KMS-11 (cell line): Measurements from ENCODE around the gene DMRTC1.
"Not testable (repeated sequence)": the region's sequence is repeated elsewhere in the genome, so short reads cannot be mapped to it uniquely, and the experiment has no call there.

ENCODE experiments used
- H2AFZ ChIP-seq: fragments of 200-600 bp; sonication (generic); 2 replicates; pipeline ENCODE4 v1.6.1; 2016; ENCODE audit warnings: antibody characterized with exemption, mixed run types, low read depth
- H3K27ac ChIP-seq: fragments of 200-600 bp; sonication (generic); 2 replicates; pipeline ENCODE4 v1.6.1; 2016; ENCODE audit warnings: mild to moderate bottlenecking, mixed run types
- H3K27me3 ChIP-seq: fragments of 200-600 bp; sonication (generic); 2 replicates; pipeline ENCODE4 v1.6.1; 2017; ENCODE audit warnings: mild to moderate bottlenecking, low read depth, mixed run types, moderate library complexity; ENCODE audit not compliant: insufficient read depth
- H3K36me3 ChIP-seq: fragments of 200-600 bp; sonication (generic); 2 replicates; pipeline ENCODE4 v1.6.1; 2017; ENCODE audit warnings: mild to moderate bottlenecking, mixed run types; ENCODE audit not compliant: insufficient read depth
- H3K4me1 ChIP-seq: fragments of 200-600 bp; sonication (generic); 2 replicates; pipeline ENCODE4 v1.6.1; 2016; ENCODE audit warnings: mild to moderate bottlenecking, low read depth, mixed run types; ENCODE audit not compliant: poor library complexity, severe bottlenecking
- H3K4me2 ChIP-seq: fragments of 200-600 bp; sonication (generic); 2 replicates; pipeline ENCODE4 v1.7.0; 2016; ENCODE audit warnings: mild to moderate bottlenecking, mixed run types
- H3K4me3 ChIP-seq: fragments of 200-600 bp; sonication (generic); IDR thresholded peaks from 2 replicates; pipeline ENCODE4 v1.6.1; 2017; ENCODE audit warnings: low read depth, low read length, mixed read lengths; ENCODE audit not compliant: insufficient read depth
- H3K79me2 ChIP-seq: fragments of 200-600 bp; sonication (generic); 2 replicates; pipeline ENCODE4 v1.6.1; 2016; ENCODE audit warnings: low read depth, mixed run types; ENCODE audit not compliant: insufficient read depth
- H3K9ac ChIP-seq: fragments of 200-600 bp; sonication (generic); 2 replicates; pipeline ENCODE4 v1.6.1; 2016; ENCODE audit warnings: mild to moderate bottlenecking, mixed run types
- H4K20me1 ChIP-seq: fragments of 200-600 bp; sonication (generic); 2 replicates; pipeline ENCODE4 v1.6.1; 2016; ENCODE audit warnings: mild to moderate bottlenecking, mixed run types; ENCODE audit not compliant: insufficient read depth

Gene DMRTC1, protein sequence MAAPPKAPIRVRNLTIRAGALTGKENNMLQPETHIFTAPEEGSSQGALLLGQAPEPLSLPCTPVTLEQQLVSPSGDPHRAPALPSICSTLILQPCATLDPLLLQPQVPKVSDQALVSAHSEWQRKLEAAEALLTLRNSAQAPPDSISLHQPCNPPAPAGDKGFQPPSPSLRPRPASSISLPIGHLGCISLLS

DNA sequence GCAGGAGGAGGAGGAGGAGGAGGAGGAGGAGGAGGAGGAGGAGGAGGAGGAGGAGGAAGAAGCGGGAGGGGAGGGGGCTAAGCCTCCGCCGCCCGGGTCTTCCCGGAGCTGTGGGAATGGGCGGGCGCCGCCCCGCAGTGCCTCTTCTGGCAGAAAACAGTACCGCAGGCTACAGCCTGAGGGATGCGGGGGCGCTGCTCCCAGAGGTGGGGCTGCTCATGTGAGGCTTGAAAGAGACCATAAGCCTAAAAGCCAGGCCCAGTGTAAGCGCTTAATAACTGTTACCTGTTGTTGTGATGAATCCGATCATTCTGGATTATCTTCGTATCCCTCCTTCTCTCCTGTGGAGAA is at the start of gene DMRTC1:
TSS of gene DMRTC1 (minus strand) at position 19 of the 351 bp plus-strand sequence. CDS start 68,143 bp downstream, outside the sequence.
- H2AFZ ChIP-seq, H3K4me1 ChIP-seq, H3K27ac ChIP-seq, H3K4me2 ChIP-seq, H3K9ac ChIP-seq, H3K79me2 ChIP-seq, H3K4me3 ChIP-seq, H4K20me1 ChIP-seq, H3K36me3 ChIP-seq, H3K27me3 ChIP-seq: not testable (repeated sequence)

DNA sequence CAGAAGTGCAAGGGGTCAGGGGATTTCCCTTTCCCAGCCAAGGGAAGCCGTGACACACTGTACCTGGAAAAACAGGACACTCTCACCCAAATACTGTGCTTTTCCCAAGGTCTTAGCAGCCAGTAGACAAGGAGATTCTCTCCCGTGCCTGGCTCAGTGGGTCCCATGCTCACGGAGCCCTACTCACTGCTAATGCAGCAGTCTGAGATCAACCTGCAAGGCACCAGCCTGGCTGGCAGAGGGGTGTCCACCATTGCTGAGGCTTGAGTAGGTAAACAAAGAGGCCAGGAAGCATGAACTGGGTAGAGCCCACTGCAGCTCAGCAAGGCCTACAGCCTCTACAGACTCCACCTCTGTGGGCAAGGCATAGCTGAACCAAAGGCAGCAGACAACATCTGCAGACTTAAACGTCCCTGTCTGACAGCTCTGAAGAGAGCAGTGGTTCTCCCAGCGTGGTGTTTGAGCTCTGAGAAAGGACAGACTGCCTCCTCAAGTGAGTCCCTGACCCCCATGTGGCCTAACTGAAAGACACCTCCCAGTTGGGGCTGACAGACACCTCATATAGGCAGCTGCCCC is 37.3 kb upstream of the DMRTC1 start:
- not testable (repeated sequence) for H3K4me2 ChIP-seq, H3K4me1 ChIP-seq, H3K4me3 ChIP-seq, H3K27me3 ChIP-seq, H2AFZ ChIP-seq, H3K79me2 ChIP-seq, H3K9ac ChIP-seq, H3K36me3 ChIP-seq, H3K27ac ChIP-seq, H4K20me1 ChIP-seq

DNA sequence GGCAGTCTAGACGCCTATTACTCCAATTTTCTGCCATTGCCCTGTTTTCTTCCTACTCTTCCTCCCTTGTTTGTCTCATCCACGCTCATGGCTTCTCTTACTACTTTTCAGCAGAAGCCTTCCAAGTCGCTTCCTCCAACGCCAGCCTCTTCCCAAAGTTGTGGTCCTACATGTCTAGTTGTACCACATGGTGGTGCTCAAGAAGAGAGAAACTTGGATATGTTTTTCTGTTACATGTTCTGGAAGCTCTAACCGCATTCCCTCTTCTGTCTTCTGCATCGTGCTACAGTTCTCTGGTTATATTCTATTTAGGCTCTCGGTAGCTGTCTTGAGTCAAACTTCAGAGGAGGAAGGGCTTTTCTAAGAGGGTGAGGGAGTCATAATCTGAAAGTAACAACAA is 31.2 kb upstream of the DMRTC1 start:
- H3K4me1 ChIP-seq, H3K4me2 ChIP-seq, H3K27ac ChIP-seq, H3K27me3 ChIP-seq, H3K79me2 ChIP-seq, H3K9ac ChIP-seq, H3K36me3 ChIP-seq, H4K20me1 ChIP-seq, H3K4me3 ChIP-seq, H2AFZ ChIP-seq: not testable (repeated sequence)

DNA sequence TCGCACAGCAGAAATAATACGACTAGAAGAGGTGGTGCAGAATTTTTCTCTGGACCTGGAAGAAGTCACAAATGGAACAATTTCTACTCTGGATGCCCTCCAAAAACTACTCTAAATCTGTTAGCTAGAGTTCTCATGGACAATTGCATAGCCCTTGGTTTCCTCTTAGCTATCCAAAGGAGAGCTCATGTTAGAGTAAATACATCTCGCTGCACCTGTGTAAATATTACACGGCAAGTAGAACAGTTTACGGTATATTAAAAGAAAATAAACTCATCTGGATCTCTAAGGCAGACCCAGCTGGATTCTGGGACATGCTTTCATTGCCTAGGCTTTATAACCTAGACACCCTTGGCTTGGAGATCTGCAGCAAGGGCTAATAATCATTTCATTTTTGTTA is 28.2 kb upstream of the DMRTC1 start:
- not testable (repeated sequence) for H3K4me3 ChIP-seq, H3K27me3 ChIP-seq, H4K20me1 ChIP-seq, H3K36me3 ChIP-seq, H3K4me1 ChIP-seq, H3K4me2 ChIP-seq, H3K9ac ChIP-seq, H3K27ac ChIP-seq, H2AFZ ChIP-seq, H3K79me2 ChIP-seq

DNA sequence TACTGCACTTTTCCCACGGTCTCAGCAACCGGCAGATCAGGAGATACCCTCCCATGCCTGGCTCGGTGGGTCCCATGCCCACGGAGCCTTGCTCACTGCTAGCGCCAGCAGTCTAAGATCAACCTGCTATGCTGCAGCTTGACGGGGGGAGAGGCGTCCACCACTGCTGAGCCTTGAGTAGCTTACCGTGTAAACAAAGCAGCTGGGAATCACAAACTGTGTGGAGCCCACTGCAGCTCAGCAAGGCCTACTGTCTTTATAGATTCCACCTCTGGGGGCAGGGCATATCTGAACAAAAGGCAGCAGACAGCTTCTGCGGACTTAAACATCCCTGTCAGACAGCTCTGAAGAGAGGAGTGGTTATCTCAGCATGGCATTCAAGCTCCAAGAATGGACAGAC is 16.3 kb upstream of the DMRTC1 start:
- not testable (repeated sequence) for H3K9ac ChIP-seq, H3K4me1 ChIP-seq, H3K27ac ChIP-seq, H3K4me3 ChIP-seq, H3K4me2 ChIP-seq, H3K36me3 ChIP-seq, H3K79me2 ChIP-seq, H4K20me1 ChIP-seq, H2AFZ ChIP-seq, H3K27me3 ChIP-seq

DNA sequence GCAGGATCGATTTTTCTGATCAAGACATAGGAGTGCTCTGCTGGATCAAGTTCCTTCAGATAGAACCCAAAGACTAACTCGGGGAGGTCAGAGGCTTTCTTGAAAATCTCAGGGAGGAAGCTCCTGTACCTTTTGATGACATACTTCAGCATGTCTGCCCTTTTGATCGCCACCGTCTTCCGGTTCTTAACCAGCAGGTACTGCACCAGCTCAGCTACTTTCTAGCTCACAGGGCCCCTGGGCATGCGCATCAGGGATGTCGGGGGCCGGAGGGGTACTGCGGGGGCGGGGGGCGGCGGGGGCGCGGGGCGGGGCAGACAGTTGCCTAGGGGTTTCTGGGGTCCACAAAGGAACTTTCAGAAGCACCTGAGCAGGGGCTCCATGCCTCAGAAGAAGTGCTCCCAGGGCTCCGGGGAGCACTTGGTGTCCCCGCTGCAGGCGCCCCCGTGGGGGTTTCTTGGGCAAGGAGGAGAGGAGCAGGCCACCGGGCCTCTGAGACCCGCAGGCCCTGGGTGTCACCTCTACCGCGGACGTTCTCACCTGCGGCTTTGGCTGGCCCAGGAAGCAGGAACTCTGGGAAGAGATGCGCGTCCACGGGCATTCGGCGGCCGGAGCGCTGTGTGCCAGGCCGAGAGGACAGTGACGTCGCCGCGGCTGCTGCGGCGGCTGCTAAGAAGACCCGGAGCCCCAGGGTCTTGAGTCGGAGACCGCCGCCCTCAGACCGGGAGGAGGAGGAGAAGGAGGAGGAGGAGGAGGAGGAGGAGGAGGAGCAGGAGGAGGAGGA is 410 bp downstream of the DMRTC1 start:
- H3K79me2 ChIP-seq, H3K27me3 ChIP-seq, H3K4me3 ChIP-seq, H3K4me2 ChIP-seq, H3K27ac ChIP-seq, H3K4me1 ChIP-seq, H4K20me1 ChIP-seq, H3K36me3 ChIP-seq, H2AFZ ChIP-seq, H3K9ac ChIP-seq: not testable (repeated sequence)

DNA sequence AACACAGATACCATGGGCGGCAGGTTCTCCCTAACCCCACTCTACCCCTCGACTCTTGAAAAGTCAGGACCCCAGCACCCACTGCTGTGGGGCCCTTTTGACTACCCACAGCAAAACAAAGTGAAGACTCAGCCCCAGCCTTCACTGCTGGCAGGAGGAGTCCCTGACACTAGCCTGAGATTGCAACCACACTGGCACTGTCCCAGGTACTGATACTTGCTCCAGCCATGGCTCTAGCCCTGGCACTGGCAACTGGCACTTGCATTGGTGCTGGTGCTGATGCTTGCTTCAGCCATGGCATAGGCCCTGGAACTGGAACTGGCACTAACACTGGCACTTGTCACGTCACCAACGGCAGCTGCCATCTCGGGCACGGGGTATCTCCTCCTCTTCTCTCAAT is 1.4 kb downstream of the DMRTC1 start:
- not testable (repeated sequence) for H3K4me3 ChIP-seq, H3K79me2 ChIP-seq, H3K9ac ChIP-seq, H4K20me1 ChIP-seq, H3K27ac ChIP-seq, H3K4me2 ChIP-seq, H3K4me1 ChIP-seq, H2AFZ ChIP-seq, H3K36me3 ChIP-seq, H3K27me3 ChIP-seq

DNA sequence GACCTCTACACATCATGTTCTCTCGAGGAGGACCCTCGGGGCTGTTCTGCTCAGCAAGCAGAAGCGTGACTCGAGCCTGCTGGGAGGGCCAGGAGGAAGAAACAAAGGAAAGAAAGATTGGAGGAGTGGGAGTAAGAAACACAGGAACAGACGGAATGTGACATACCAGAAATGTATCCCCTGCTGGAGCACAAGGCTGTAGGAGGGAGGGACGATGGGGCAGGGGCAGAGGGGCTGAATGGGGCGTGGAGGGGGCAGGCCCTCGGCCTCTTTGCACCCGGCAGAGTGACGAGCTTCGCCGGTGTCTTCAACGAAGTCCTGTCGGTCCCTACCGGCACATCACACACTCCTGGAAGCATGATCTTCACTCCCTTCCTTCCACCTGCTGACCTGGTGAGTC is 5.7 kb downstream of the DMRTC1 start, which contains the start of gene FAM236A:
TSS of gene FAM236A (plus strand) at position 301 of the 400 bp plus-strand sequence. CDS start at position 358, 57 bp downstream.
- H3K36me3 ChIP-seq, H3K4me2 ChIP-seq, H3K4me3 ChIP-seq, H3K79me2 ChIP-seq, H2AFZ ChIP-seq, H3K27me3 ChIP-seq, H3K9ac ChIP-seq, H3K27ac ChIP-seq, H4K20me1 ChIP-seq, H3K4me1 ChIP-seq: not testable (repeated sequence)

DNA sequence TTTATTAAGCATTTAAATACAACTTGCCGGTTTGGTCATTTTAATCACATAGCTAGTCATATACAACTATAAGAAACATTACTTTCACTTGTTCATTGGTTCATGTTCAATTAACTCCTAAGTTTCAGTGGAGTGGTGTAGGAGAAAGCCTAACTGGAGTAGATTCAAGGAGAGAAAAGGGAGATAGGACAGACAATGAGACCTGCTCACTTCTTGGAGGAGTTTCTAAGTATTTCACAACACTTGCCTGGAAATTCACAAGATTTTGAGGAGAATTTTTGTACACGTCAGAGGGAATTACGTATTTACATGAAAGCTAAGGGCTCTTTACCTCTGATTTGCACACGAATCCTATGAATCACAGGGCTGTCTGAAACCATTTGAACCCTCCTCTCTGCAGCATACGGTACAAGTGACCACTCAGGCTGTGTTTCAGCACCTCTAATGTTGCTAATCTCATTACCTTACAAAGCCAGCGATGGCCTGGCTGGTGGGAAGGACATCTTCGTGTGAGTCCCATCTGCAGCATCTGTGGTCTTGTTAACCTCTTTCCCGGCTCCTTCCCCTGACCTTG is 6.7 kb downstream of the DMRTC1 start:
- not testable (repeated sequence) for H3K79me2 ChIP-seq, H3K9ac ChIP-seq, H2AFZ ChIP-seq, H4K20me1 ChIP-seq, H3K27me3 ChIP-seq, H3K4me3 ChIP-seq, H3K4me1 ChIP-seq, H3K27ac ChIP-seq, H3K4me2 ChIP-seq, H3K36me3 ChIP-seq

DNA sequence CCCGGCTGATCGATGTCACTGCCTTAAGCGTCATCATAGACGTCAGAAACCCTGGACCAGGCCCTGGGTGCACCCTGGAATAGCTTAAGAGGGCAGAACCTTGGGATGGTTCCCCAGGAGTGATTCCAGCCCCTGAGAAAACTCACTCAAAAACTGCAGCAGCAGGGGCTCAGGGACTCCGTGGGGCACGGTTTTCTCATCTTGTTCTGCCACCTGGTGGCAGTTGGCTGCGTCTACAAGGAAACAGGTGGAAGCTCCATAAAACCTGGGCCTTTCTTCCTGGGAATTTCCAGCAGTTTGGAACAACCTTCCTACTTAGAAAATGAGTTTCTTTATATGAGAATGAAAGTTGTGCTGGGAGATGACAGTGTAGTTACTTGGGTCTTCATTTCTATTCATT is 7.2 kb downstream of the DMRTC1 start:
- not testable (repeated sequence) for H3K4me3 ChIP-seq, H4K20me1 ChIP-seq, H3K79me2 ChIP-seq, H3K9ac ChIP-seq, H2AFZ ChIP-seq, H3K4me2 ChIP-seq, H3K27ac ChIP-seq, H3K36me3 ChIP-seq, H3K4me1 ChIP-seq, H3K27me3 ChIP-seq
